SK-N-SH (cell line): ENCODE data around the gene WDR88. TPM values are rescaled to one million over a fixed set of nuclear protein-coding genes. Genes with fewer than 3 reads are reported as not detected.

Experiments used
- CTCF ChIA-PET: fragments of 300-600, 350-600 bp; formaldehyde crosslinking; extraction: SDS; loops from one replicate; lab custom pipeline; 2021; lab: Yijun Ruan, JAX
- POLR2A ChIA-PET: fragments of 350-600 bp; sonication (Branson Sonifier 250); formaldehyde crosslinking; extraction: SDS; loops from one replicate; lab custom pipeline; 2020; ENCODE audit warnings: antibody characterized with exemption, inconsistent platforms; lab: Yijun Ruan, JAX
- DNase-seq: peaks from one replicate; pipeline ENCODE4 v3.0.0; 2012
- H2AFZ ChIP-seq: fragments of 200-600 bp; sonication (generic); 2 replicates; pipeline ENCODE4 v1.8.1; 2016; ENCODE audit warnings: antibody characterized with exemption, mild to moderate bottlenecking, low read depth
- H3F3A ChIP-seq: fragments of 200-600 bp; sonication (generic); replicated peaks from 2 replicates; pipeline ENCODE3; 2016; ENCODE audit warnings: antibody characterized with exemption, mild to moderate bottlenecking; ENCODE audit not compliant: insufficient read depth
- H3K27ac ChIP-seq, 2 experiments: fragments of 200-500 bp in 1 of 2; fragments of 200-600 bp in 1 of 2; sonication (Bioruptor generic) in 1 of 2; sonication (generic), shearing (Covaris generic) in 1 of 2; 2 replicates each; pipeline versions ENCODE4 v1.5.1 to v1.6.1; 2014 to 2016; ENCODE audit warnings: low read depth in 2 of 2, inconsistent platforms in 1 of 2, low read length in 1 of 2, mild to moderate bottlenecking in 1 of 2, mixed read lengths in 1 of 2
- H3K27me3 ChIP-seq: fragments of 200-600 bp; sonication (generic), shearing (Covaris generic); 2 replicates; pipeline ENCODE4 v1.6.1; 2016; ENCODE audit warnings: mixed run types; ENCODE audit not compliant: insufficient read depth
- H3K36me3 ChIP-seq, 2 experiments: fragments of 200-500 bp in 1 of 2; fragments of 200-600 bp in 1 of 2; sonication (Bioruptor generic) in 1 of 2; sonication (generic) in 1 of 2; replicated peaks in 1 of 2; 2 replicates each; pipeline versions ENCODE3 to v1.5.1; 2014 to 2016; ENCODE audit warnings: low read length in 1 of 2, mild to moderate bottlenecking in 1 of 2; ENCODE audit not compliant: insufficient read depth in 2 of 2, control insufficient read depth in 1 of 2
- H3K4me1 ChIP-seq, 2 experiments: fragments of 200-500 bp in 1 of 2; fragments of 200-600 bp in 1 of 2; sonication (Bioruptor generic) in 1 of 2; sonication (generic), shearing (Covaris generic) in 1 of 2; 2 replicates each; pipeline versions ENCODE4 v1.5.1 to v1.6.1; 2014 to 2016; ENCODE audit warnings: low read depth in 1 of 2, low read length in 1 of 2, mixed run types in 1 of 2; ENCODE audit not compliant: insufficient read depth in 2 of 2, control insufficient read depth in 1 of 2
- H3K4me2 ChIP-seq: fragments of 200-600 bp; sonication (generic), shearing (Covaris generic); 2 replicates; pipeline ENCODE4 v1.6.1; 2017; ENCODE audit warnings: mixed run types
- H3K4me3 ChIP-seq, 2 experiments: fragments of 200-500 bp in 1 of 2; fragments of 200-600 bp in 1 of 2; sonication (Bioruptor generic) in 1 of 2; sonication (generic), shearing (Covaris generic) in 1 of 2; 2 replicates each; pipeline versions ENCODE4 v1.5.1 to v1.8.1; 2014 to 2016; ENCODE audit warnings: low read depth in 2 of 2, inconsistent platforms in 1 of 2, low read length in 1 of 2, mild to moderate bottlenecking in 1 of 2, mixed read lengths in 1 of 2, moderate library complexity in 1 of 2
- H3K79me2 ChIP-seq: fragments of 200-600 bp; sonication (generic); 2 replicates; pipeline ENCODE4 v1.8.1; 2017; ENCODE audit warnings: mild to moderate bottlenecking; ENCODE audit not compliant: insufficient read depth
- H3K9ac ChIP-seq: fragments of 200-600 bp; sonication (generic); 2 replicates; pipeline ENCODE4 v1.6.1; 2017; ENCODE audit warnings: mixed run types
- H3K9me2 ChIP-seq: fragments of 200-600 bp; sonication (generic); 2 replicates; pipeline ENCODE4 v1.6.1; 2017; ENCODE audit warnings: mixed run types
- H3K9me3 ChIP-seq: fragments of 200-600 bp; sonication (generic); 2 replicates; pipeline ENCODE4 v1.6.1; 2017; ENCODE audit warnings: mixed run types, mild to moderate bottlenecking, moderate library complexity
- H4K20me1 ChIP-seq: fragments of 200-600 bp; sonication (generic); 2 replicates; pipeline ENCODE4 v1.6.1; 2017; ENCODE audit warnings: mild to moderate bottlenecking, mixed run types; ENCODE audit not compliant: insufficient read depth
- ELF1 ChIP-seq: IDR thresholded peaks from 2 replicates; pipeline ENCODE4 v1.4.0; 2012
- EP300 ChIP-seq, 2 experiments: IDR thresholded peaks; 2 replicates each; pipeline versions ENCODE4 v1.4.0 to v1.6.1; 2012; ENCODE audit warnings: borderline replicate concordance in 1 of 2, low read depth in 1 of 2, low read length in 1 of 2
- FOXJ3 ChIP-seq: sonication (generic); formaldehyde crosslinking; IDR thresholded peaks from 2 replicates; pipeline ENCODE4 v1.5.1; 2020; ENCODE audit warnings: mild to moderate bottlenecking, missing genetic modification reagents
- FOXM1 ChIP-seq: IDR thresholded peaks from 2 replicates; pipeline ENCODE4 v1.4.0; 2012; ENCODE audit warnings: low read depth, mild to moderate bottlenecking
- GABPA ChIP-seq: IDR thresholded peaks from 2 replicates; pipeline ENCODE4 v1.4.0; 2012; ENCODE audit warnings: low read depth, mild to moderate bottlenecking
- GATA2 ChIP-seq: sonication (generic); formaldehyde crosslinking; IDR thresholded peaks from 2 replicates; pipeline ENCODE4 v1.5.0; 2020; ENCODE audit warnings: mild to moderate bottlenecking, missing genetic modification reagents
- JUND ChIP-seq: IDR thresholded peaks from 2 replicates; pipeline ENCODE4 v1.4.0; 2012
- MXI1 ChIP-seq: IDR thresholded peaks from 2 replicates; pipeline ENCODE4 v1.6.1; 2012; ENCODE audit warnings: mild to moderate bottlenecking, low read depth, low read length, improper control_type of control experiment
- NFIC ChIP-seq: IDR thresholded peaks from 2 replicates; pipeline ENCODE4 v1.4.0; 2012; ENCODE audit warnings: borderline replicate concordance
- NRF1 ChIP-seq: IDR thresholded peaks from 2 replicates; pipeline ENCODE4 v1.6.1; 2012; ENCODE audit warnings: low read depth, mild to moderate bottlenecking, low read length
- POLR2AphosphoS5 ChIP-seq: IDR thresholded peaks from 2 replicates; pipeline ENCODE4 v1.6.1; 2012; ENCODE audit warnings: low read depth, low read length
- RCOR1 ChIP-seq: fragments of 150-350 bp; IDR thresholded peaks from 2 replicates; pipeline ENCODE4 v1.6.1; 2017; ENCODE audit warnings: antibody characterized with exemption, low read length
- RFX5 ChIP-seq: IDR thresholded peaks from 2 replicates; pipeline ENCODE4 v1.6.1; 2012; ENCODE audit warnings: mild to moderate bottlenecking, improper control_type of control experiment, low read length
- SMC3 ChIP-seq: IDR thresholded peaks from 2 replicates; pipeline ENCODE4 v1.6.1; 2012; ENCODE audit warnings: low read depth, low read length, improper control_type of control experiment
- TAF1 ChIP-seq: IDR thresholded peaks from 2 replicates; pipeline ENCODE4 v1.6.1; 2012; ENCODE audit warnings: low read depth, mild to moderate bottlenecking, low read length, moderate library complexity, borderline replicate concordance
- TCF12 ChIP-seq: IDR thresholded peaks from 2 replicates; pipeline ENCODE4 v1.4.0; 2012
- YY1 ChIP-seq: IDR thresholded peaks from 2 replicates; pipeline ENCODE4 v1.4.0; 2012; ENCODE audit warnings: low read depth, mild to moderate bottlenecking
- WGBS: methylation state at CpG from one replicate; pipeline ENCODE4 v1.1.6; 2017; ENCODE audit warnings: low lambda C conversion rate; 5-methylcytosine and 5-hydroxymethylcytosine counted together
- polyA plus RNA-seq, 3 experiments: library from polyadenylated mRNA; depleted of rRNA; stranded (reverse); fragments of >200 nt; gene quantifications; 2 replicates each; pipeline ENCODE4 v1.2.3, GENCODE V29; 2012
- TF ChIP-seq, protein P1 (sequence below): IDR thresholded peaks from 2 replicates; pipeline ENCODE4 v1.6.1; 2012; ENCODE audit warnings: mild to moderate bottlenecking, low read depth, low read length, moderate library complexity
- TF ChIP-seq, protein P2 (sequence below): fragments of 150-350 bp; IDR thresholded peaks from 2 replicates; pipeline ENCODE4 v1.6.1; 2016; ENCODE audit warnings: mild to moderate bottlenecking, low read depth, low read length

Gene WDR88
- polyA plus RNA-seq, 1 of the 3 experiments (the other 2 are of a cell fraction), result not detected

DNA sequence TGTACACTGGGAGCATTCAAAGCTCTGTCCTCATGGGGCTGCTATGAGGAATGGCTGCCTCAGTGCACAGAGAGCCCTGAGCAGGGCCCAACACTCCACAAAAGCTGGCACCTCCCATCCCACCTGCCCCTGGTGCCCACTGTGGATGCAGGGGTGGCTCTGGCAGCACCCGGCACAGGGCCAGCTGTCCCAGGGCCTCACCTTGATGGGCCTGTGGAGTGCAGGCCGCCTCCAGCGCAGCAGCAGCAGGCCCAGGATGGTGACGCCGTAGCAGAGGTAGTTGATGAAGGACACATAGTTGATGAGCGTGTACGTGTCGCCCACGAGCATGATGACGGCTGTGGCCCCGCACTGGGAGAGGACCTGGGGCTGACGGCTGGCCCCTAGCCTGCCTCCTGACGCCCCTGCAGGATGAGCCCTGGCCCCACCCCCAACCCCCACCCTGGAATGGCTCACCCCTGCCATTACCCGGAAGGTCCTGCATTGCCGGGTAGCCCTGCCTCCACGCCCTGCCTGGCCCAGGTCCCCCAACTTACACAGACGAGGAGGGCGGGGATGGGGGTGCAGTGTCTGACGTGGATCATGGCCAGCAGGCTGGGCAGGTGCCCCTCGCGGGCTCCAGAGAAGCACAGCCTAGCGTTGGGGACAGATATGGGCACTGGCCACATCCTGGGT is 78.5 kb downstream of the WDR88 start:
- H3K9me2 ChIP-seq, result no peaks in the 10 kb centered on the region
- H2AFZ ChIP-seq, result no peak overlapping the region
- no peaks in the 10 kb centered on the region for H3K9me3 ChIP-seq
- H3K4me1 ChIP-seq, result no peaks in the 10 kb centered on the region; a peak in 1 of 4 replicates
- TF ChIP-seq ELF1 (no peak), FOXJ3 (CRISPR knock-in tag) (no peak), YY1 (no peak), EP300 (IDR thresholded peaks at IDR 0.05; ENCODE audit: borderline replicate concordance in 1 of 2, low read depth in 1 of 2, low read length in 1 of 2) (no peak), SMC3 (no peak), RFX5 (no peak), TCF12 (no peak), GABPA (no peak), POLR2AphosphoS5 (no peak), NFIC (no peak), MXI1 (no peak), GATA2 (CRISPR knock-in tag) (no peak), FOXM1 (no peak), JUND (no peak), TAF1 (no peak), NRF1 (no peak), RCOR1 (no peak)
- TF ChIP-seq, protein P1, sequence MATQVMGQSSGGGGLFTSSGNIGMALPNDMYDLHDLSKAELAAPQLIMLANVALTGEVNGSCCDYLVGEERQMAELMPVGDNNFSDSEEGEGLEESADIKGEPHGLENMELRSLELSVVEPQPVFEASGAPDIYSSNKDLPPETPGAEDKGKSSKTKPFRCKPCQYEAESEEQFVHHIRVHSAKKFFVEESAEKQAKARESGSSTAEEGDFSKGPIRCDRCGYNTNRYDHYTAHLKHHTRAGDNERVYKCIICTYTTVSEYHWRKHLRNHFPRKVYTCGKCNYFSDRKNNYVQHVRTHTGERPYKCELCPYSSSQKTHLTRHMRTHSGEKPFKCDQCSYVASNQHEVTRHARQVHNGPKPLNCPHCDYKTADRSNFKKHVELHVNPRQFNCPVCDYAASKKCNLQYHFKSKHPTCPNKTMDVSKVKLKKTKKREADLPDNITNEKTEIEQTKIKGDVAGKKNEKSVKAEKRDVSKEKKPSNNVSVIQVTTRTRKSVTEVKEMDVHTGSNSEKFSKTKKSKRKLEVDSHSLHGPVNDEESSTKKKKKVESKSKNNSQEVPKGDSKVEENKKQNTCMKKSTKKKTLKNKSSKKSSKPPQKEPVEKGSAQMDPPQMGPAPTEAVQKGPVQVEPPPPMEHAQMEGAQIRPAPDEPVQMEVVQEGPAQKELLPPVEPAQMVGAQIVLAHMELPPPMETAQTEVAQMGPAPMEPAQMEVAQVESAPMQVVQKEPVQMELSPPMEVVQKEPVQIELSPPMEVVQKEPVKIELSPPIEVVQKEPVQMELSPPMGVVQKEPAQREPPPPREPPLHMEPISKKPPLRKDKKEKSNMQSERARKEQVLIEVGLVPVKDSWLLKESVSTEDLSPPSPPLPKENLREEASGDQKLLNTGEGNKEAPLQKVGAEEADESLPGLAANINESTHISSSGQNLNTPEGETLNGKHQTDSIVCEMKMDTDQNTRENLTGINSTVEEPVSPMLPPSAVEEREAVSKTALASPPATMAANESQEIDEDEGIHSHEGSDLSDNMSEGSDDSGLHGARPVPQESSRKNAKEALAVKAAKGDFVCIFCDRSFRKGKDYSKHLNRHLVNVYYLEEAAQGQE, result no peak
- TF ChIP-seq, protein P2, sequence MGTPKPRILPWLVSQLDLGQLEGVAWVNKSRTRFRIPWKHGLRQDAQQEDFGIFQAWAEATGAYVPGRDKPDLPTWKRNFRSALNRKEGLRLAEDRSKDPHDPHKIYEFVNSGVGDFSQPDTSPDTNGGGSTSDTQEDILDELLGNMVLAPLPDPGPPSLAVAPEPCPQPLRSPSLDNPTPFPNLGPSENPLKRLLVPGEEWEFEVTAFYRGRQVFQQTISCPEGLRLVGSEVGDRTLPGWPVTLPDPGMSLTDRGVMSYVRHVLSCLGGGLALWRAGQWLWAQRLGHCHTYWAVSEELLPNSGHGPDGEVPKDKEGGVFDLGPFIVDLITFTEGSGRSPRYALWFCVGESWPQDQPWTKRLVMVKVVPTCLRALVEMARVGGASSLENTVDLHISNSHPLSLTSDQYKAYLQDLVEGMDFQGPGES, result no peak
- TF ChIP-seq, all 33 proteins: peak for 0
- no peak overlapping the region for H3K27ac ChIP-seq
- DNase-seq, result peak; percentile 19
- no peak overlapping the region for H3K4me3 ChIP-seq
- H3F3A ChIP-seq, result no peaks in the 10 kb centered on the region
- no peak overlapping the region for H3K4me2 ChIP-seq
- no peaks in the 10 kb centered on the region for H3K79me2 ChIP-seq
- POLR2A ChIA-PET, result no interaction called here
- H3K27me3 ChIP-seq, result no peaks in the 10 kb centered on the region
- H4K20me1 ChIP-seq, result no peaks in the 10 kb centered on the region
- CTCF ChIA-PET, result interaction anchor here (2.1 kb wide), 1 partner anchor 196 kb away, joined by 7 read pairs; no protein-coding TSS in a partner anchor
- WGBS, result 89% methylated on average over 8 of the region's 22 CpGs
- H3K9ac ChIP-seq, result no peak overlapping the region
- H3K36me3 ChIP-seq, result peaks cover 0 to 3% of the 10 kb centered on the region in 2 experiments
